GM23338 (cell line): Measurements from ENCODE around the gene FOXP4. TPM values are rescaled to one million over a fixed set of nuclear protein-coding genes. Genes with fewer than 3 reads are reported as not detected.

Experiments
- ATAC-seq: fragments of 200-7000 bp; cut with Tn5 transposase; 3 replicates; pipeline ENCODE4 v1.9.1; 2020
- DNase-seq: peaks from one replicate; pipeline ENCODE4 v3.0.0-alpha.2; 2015; ENCODE audit warnings: low spot score
- H2AFZ ChIP-seq: fragments of 200-600 bp; sonication (generic); 2 replicates; pipeline ENCODE4 v1.8.0; 2016; ENCODE audit warnings: antibody characterized with exemption, mild to moderate bottlenecking, moderate library complexity
- H3F3A ChIP-seq: fragments of 200-600 bp; sonication (generic); replicated peaks from 2 replicates; pipeline ENCODE4 v1.8.0; 2017; ENCODE audit warnings: antibody characterized with exemption, mixed run types, low read depth
- H3K27ac ChIP-seq: fragments of 200-600 bp; sonication (generic); 2 replicates; pipeline ENCODE4 v1.6.1; 2016; ENCODE audit warnings: low read depth
- H3K27me3 ChIP-seq: fragments of 200-600 bp; sonication (generic); 2 replicates; pipeline ENCODE4 v1.8.0; 2016; ENCODE audit warnings: mild to moderate bottlenecking, mixed run types, moderate library complexity; ENCODE audit not compliant: insufficient read depth
- H3K36me3 ChIP-seq: fragments of 200-600 bp; sonication (generic); 2 replicates; pipeline ENCODE4 v1.8.0; 2016; ENCODE audit warnings: mild to moderate bottlenecking; ENCODE audit not compliant: insufficient read depth
- H3K4me1 ChIP-seq: fragments of 200-600 bp; sonication (generic); 2 replicates; pipeline ENCODE4 v1.8.0; 2016; ENCODE audit warnings: mild to moderate bottlenecking, moderate library complexity; ENCODE audit not compliant: insufficient read depth
- H3K4me2 ChIP-seq: fragments of 200-600 bp; sonication (generic); 2 replicates; pipeline ENCODE4 v1.7.1; 2017; ENCODE audit warnings: mixed run types
- H3K4me3 ChIP-seq: fragments of 200-600 bp; sonication (generic); 2 replicates; pipeline ENCODE4 v1.6.1; 2016; ENCODE audit warnings: mixed run types
- H3K79me2 ChIP-seq: fragments of 200-600 bp; sonication (generic); replicated peaks from 2 replicates; pipeline ENCODE4 v1.8.0; 2017; ENCODE audit warnings: mild to moderate bottlenecking; ENCODE audit not compliant: insufficient read depth
- H3K9me2 ChIP-seq: fragments of 200-600 bp; sonication (generic); 2 replicates; pipeline ENCODE4 v1.8.0; 2017; ENCODE audit not compliant: insufficient read depth
- H4K20me1 ChIP-seq: fragments of 200-600 bp; sonication (generic); replicated peaks from 2 replicates; pipeline ENCODE4 v1.8.0; 2017; ENCODE audit warnings: mild to moderate bottlenecking; ENCODE audit not compliant: insufficient read depth
- H3K27ac Mint-ChIP-seq: 2 replicates; pipeline ENCODE4 v1.8.0; 2020; ENCODE audit warnings: inconsistent platforms, mild to moderate bottlenecking, moderate library complexity, mixed read lengths
- H3K27me3 Mint-ChIP-seq: 3 replicates; pipeline ENCODE4 v1.8.0; 2022; ENCODE audit warnings: low read depth, mild to moderate bottlenecking, moderate library complexity, mixed read lengths, inconsistent platforms; ENCODE audit not compliant: insufficient read depth, poor library complexity
- H3K36me3 Mint-ChIP-seq: 3 replicates; pipeline ENCODE4 v1.8.0; 2021; ENCODE audit warnings: low read depth, mild to moderate bottlenecking, inconsistent platforms, moderate library complexity, mixed read lengths
- H3K4me1 Mint-ChIP-seq: 3 replicates; pipeline ENCODE4 v1.8.0; 2020; ENCODE audit warnings: mild to moderate bottlenecking, inconsistent platforms, mixed read lengths
- H3K4me3 Mint-ChIP-seq: 3 replicates; pipeline ENCODE4 v1.8.0; 2021; ENCODE audit warnings: moderate library complexity, mild to moderate bottlenecking, inconsistent platforms, mixed read lengths
- H3K9me3 Mint-ChIP-seq: 3 replicates; pipeline ENCODE4 v1.8.0; 2020; ENCODE audit warnings: moderate library complexity, mild to moderate bottlenecking, inconsistent platforms, mixed read lengths
- ETS1 ChIP-seq: IDR thresholded peaks from 2 replicates; pipeline ENCODE4 v1.6.1; 2016; ENCODE audit warnings: antibody characterized with exemption
- EZH2 ChIP-seq: fragments of 200-600 bp; sonication (generic); IDR thresholded peaks from one replicate; pipeline ENCODE4 v1.8.0; 2017; ENCODE audit warnings: antibody characterized with exemption, mild to moderate bottlenecking, low read depth; ENCODE audit not compliant: unreplicated experiment
- EZH2phosphoT487 ChIP-seq: fragments of 200-600 bp; sonication (generic); IDR thresholded peaks from one replicate; pipeline ENCODE4 v1.8.1; 2018; ENCODE audit warnings: antibody characterized with exemption; ENCODE audit not compliant: unreplicated experiment
- POLR2AphosphoS5 ChIP-seq: IDR thresholded peaks from 2 replicates; pipeline ENCODE4 v1.6.1; 2016; ENCODE audit warnings: antibody characterized with exemption, low read depth
- STAT1 ChIP-seq: IDR thresholded peaks from one replicate; pipeline ENCODE4 v1.6.1; 2016; ENCODE audit warnings: antibody characterized with exemption; ENCODE audit not compliant: unreplicated experiment
- ZNF114 ChIP-seq: fragments of 250-450 bp; sonication (Bioruptor Pico); IDR thresholded peaks from 2 replicates; pipeline ENCODE4 v1.5.0; 2020; ENCODE audit warnings: mild to moderate bottlenecking, moderate library complexity
- ZNF331 ChIP-seq: fragments of 250-450 bp; sonication (Bioruptor Pico); IDR thresholded peaks from 2 replicates; pipeline ENCODE4 v1.5.0; 2020; ENCODE audit warnings: low read depth, mild to moderate bottlenecking, moderate library complexity
- ZNF462 ChIP-seq: fragments of 250-450 bp; sonication (Bioruptor Pico); IDR thresholded peaks from 2 replicates; pipeline ENCODE4 v1.5.0; 2020; ENCODE audit warnings: mild to moderate bottlenecking, moderate library complexity
- polyA plus RNA-seq: library from polyadenylated mRNA; unstranded; fragments of >200 nt; fragmentation: Nextera tagmentation; extraction: Ambion mirVana; gene quantifications from 2 replicates; pipeline ENCODE4 v1.2.1, GENCODE V29; 2016
- total RNA-seq: library from RNA; depleted of rRNA; stranded (reverse); fragments of >200 nt; shearing (Covaris generic); gene quantifications from 2 replicates; pipeline ENCODE4 v1.2.3, GENCODE V29; 2014

The FOXP4 gene
- total and polyA plus RNA-seq, 2 experiments from 2014 or later = 5.1 to 13.5 TPM

GRCh38 chr6:41522780-41523548, 23.2 kb upstream of the FOXP4 start (continued):
- TF ChIP-seq ZNF462 (CRISPR knock-in tag) (no peak), ETS1 (no peak)

- no peak overlapping the region for H3K4me2 ChIP-seq
- TF ChIP-seq ZNF331 (no peak), ZNF114 (CRISPR knock-in tag) (no peak), STAT1 (no peak), POLR2AphosphoS5 (no peak), EZH2 (no peak), ETS1 (no peak), EZH2phosphoT487 (no peak)
Measured at GRCh38 chr6:41523915-41524633, 22.1 kb upstream of the FOXP4 start.

More at GRCh38 chr6:41523915-41524633, 22.1 kb upstream of the FOXP4 start:
- H3F3A ChIP-seq = peaks cover 4% of the 10 kb centered on the region; the same call in 1 of the 2 replicates
- H3K9me2 ChIP-seq = no peaks in the 10 kb centered on the region
- H3K9me3 Mint-ChIP-seq = no peaks in the 10 kb centered on the region
- H2AFZ ChIP-seq = 0 out of 2 replicates have a peak overlapping the region, but pooled peaks have one; percentile 69
- H3K4me3 ChIP-seq = no peak overlapping the region
- H3K4me3 Mint-ChIP-seq = no peak overlapping the region
- H3K27ac ChIP-seq = no peak overlapping the region
- no peaks in the 10 kb centered on the region; the same call in 1 of the 2 replicates for H3K36me3 ChIP-seq
- no peak for ATAC-seq
- H3K27ac Mint-ChIP-seq = no peak overlapping the region
- peaks cover 19% of the 10 kb centered on the region; the same call in 1 of the 2 replicates for H3K27me3 ChIP-seq
- peaks cover 10% of the 10 kb centered on the region for H3K4me1 ChIP-seq
- DNase-seq = peak; percentile 32
- peaks cover 27% of the 10 kb centered on the region for H3K27me3 Mint-ChIP-seq
- no peaks in the 10 kb centered on the region for H3K79me2 ChIP-seq
- H3K36me3 Mint-ChIP-seq = no peaks in the 10 kb centered on the region
- H3K4me1 Mint-ChIP-seq = peaks cover 28% of the 10 kb centered on the region
- H4K20me1 ChIP-seq = no peaks in the 10 kb centered on the region
